ENCODE results near the gene SPESP1. TPM values are rescaled to one million over a fixed set of nuclear protein-coding genes. Genes with fewer than 3 reads are reported as not detected.
"Not testable (repeated sequence)": the region's sequence is repeated elsewhere in the genome, so short reads cannot be mapped to it uniquely, and the experiment has no call there.

The SPESP1 gene
- total RNA-seq, 1 donor from 2014 or later = 1.3 TPM

GRCh38 chr15:68962465-68962864, 32.1 kb downstream of the SPESP1 start:
- DNase-seq (ENCODE audit: low spot score) = no peak

- DNase-seq (ENCODE audit: low spot score) = not testable (repeated sequence)
Measured at GRCh38 chr15:68963719-68964118, 33.4 kb downstream of the SPESP1 start.

- DNase-seq (ENCODE audit: low spot score) = no peak
Measured at GRCh38 chr15:68966996-68967395, 36.7 kb downstream of the SPESP1 start.

- no peak for DNase-seq (ENCODE audit: low spot score)
Measured at GRCh38 chr15:68967948-68968347, 37.6 kb downstream of the SPESP1 start.

GRCh38 chr15:68969298-68969697, 39.0 kb downstream of the SPESP1 start:
- DNase-seq (ENCODE audit: low spot score) = no peak

GRCh38 chr15:68972201-68973065, 42.1 kb downstream of the SPESP1 start:
- DNase-seq (ENCODE audit: low spot score) = no peak

GRCh38 chr15:68975651-68976160, 45.4 kb downstream of the SPESP1 start:
- not testable (repeated sequence) for DNase-seq (ENCODE audit: low spot score)

GRCh38 chr15:68977426-68977825, 47.1 kb downstream of the SPESP1 start:
- not testable (repeated sequence) for DNase-seq (ENCODE audit: low spot score)

GRCh38 chr15:68979006-68979405, 48.7 kb downstream of the SPESP1 start:
- no peak for DNase-seq (ENCODE audit: low spot score)

GRCh38 chr15:68979816-68980215, 49.5 kb downstream of the SPESP1 start:
- DNase-seq (ENCODE audit: low spot score) = no peak

- DNase-seq (ENCODE audit: low spot score) = no peak
Measured at GRCh38 chr15:68980786-68981185, 50.5 kb downstream of the SPESP1 start.

- no peak for DNase-seq (ENCODE audit: low spot score)
Measured at GRCh38 chr15:68981941-68982340, 51.6 kb downstream of the SPESP1 start.

- no peak for DNase-seq (ENCODE audit: low spot score)
Measured at GRCh38 chr15:68982976-68983563, 52.7 kb downstream of the SPESP1 start.

- no peak for DNase-seq (ENCODE audit: low spot score)
Measured at GRCh38 chr15:68983961-68984481, 53.7 kb downstream of the SPESP1 start.

GRCh38 chr15:68984586-68984985, 54.3 kb downstream of the SPESP1 start:
- no peak for DNase-seq (ENCODE audit: low spot score)

- DNase-seq (ENCODE audit: low spot score) = no peak
Measured at GRCh38 chr15:68985361-68985891, 55.1 kb downstream of the SPESP1 start.

- no peak for DNase-seq (ENCODE audit: low spot score)
Measured at GRCh38 chr15:68986322-68986721, 56.0 kb downstream of the SPESP1 start.

- DNase-seq (ENCODE audit: low spot score) = peak; percentile 59
Measured at GRCh38 chr15:68987120-68987519, 56.8 kb downstream of the SPESP1 start.

GRCh38 chr15:68987676-68988075, 57.4 kb downstream of the SPESP1 start:
- no peak for DNase-seq (ENCODE audit: low spot score)

GRCh38 chr15:68989541-68990230, 59.4 kb downstream of the SPESP1 start:
- DNase-seq (ENCODE audit: low spot score) = no peak

- no peak for DNase-seq (ENCODE audit: low spot score)
Measured at GRCh38 chr15:68990231-68990991, 60.1 kb downstream of the SPESP1 start.
